Esophagus squamous epithelium (tissue), 5 donors: ENCODE results near the gene FTCD. TPM values are rescaled to one million over a fixed set of nuclear protein-coding genes. Genes with fewer than 3 reads are reported as not detected.
"Not testable (repeated sequence)": the region's sequence is repeated elsewhere in the genome, so short reads cannot be mapped to it uniquely, and the experiment has no call there.

Source experiments
- DNase-seq: peaks from one replicate; lab custom pipeline; 2025; lab: John Stamatoyannopoulos, UW
- H3K27ac ChIP-seq, 4 donors: fragments of 200-600 bp; sonication (generic); one replicate each; pipeline ENCODE4 v1.5.1; 2016 to 2019; ENCODE audit warnings: mild to moderate bottlenecking in 1 of 4
- H3K27me3 ChIP-seq, 4 donors: fragments of 200-600 bp; sonication (generic); 1 replicate in 3 of 4; 2 replicates in 1 of 4; pipeline versions ENCODE4 v1.5.1 to v1.6.0; 2017 to 2021; ENCODE audit warnings: antibody characterized with exemption in 1 of 4
- H3K36me3 ChIP-seq, 3 donors: fragments of 200-600 bp; sonication (generic); one replicate each; pipeline ENCODE4 v1.5.1; 2016 to 2019
- H3K4me1 ChIP-seq, 3 donors: fragments of 200-600 bp; sonication (generic); one replicate each; pipeline ENCODE4 v1.5.1; 2017 to 2019
- H3K4me3 ChIP-seq, 4 donors: fragments of 200-600 bp; sonication (generic); 1 replicate in 3 of 4; 2 replicates in 1 of 4; pipeline ENCODE4 v1.5.1; 2016 to 2019; ENCODE audit warnings: mild to moderate bottlenecking in 2 of 4, moderate library complexity in 1 of 4
- H3K9me3 ChIP-seq, 3 donors: fragments of 200-600 bp; sonication (generic); one replicate each; pipeline ENCODE4 v1.5.1; 2016 to 2019
- POLR2A ChIP-seq, 4 donors: fragments of 450-650 bp; IDR thresholded peaks; one replicate each; pipeline ENCODE4 v1.6.1; 2017; ENCODE audit warnings: antibody characterized with exemption in 4 of 4, mild to moderate bottlenecking in 4 of 4, moderate library complexity in 3 of 4
- WGBS, 2 donors: methylation state at CpG; one replicate each; pipeline ENCODE4 v1.1.5; 2018; 5-methylcytosine and 5-hydroxymethylcytosine counted together
- intact Hi-C: fragments of 100-400 bp; cut with DNase I; formaldehyde crosslinking; loops from one replicate; pipeline ENCODE4 v1.15.0; 2022
- total RNA-seq, 4 donors: library from RNA; depleted of rRNA; stranded (reverse); fragments of >200 nt; gene quantifications; one replicate each; pipeline ENCODE4 v1.1.0, GENCODE V29; 2016
- TF ChIP-seq, protein P1 (sequence below), 6 experiments: fragments of 450-650 bp in 4 of 6; fragments of 200-600 bp in 2 of 6; sonication (generic) in 2 of 6; IDR thresholded peaks; one replicate each; pipeline ENCODE4 v1.5.1; 2016 to 2019; ENCODE audit warnings: antibody characterized with exemption in 6 of 6, mild to moderate bottlenecking in 4 of 6, moderate library complexity in 4 of 6
- donor health status: DM: yes; HTN: yes; CAD: no.

Gene FTCD
- total RNA-seq, 4 donors from 2014 or later, result not detected

GRCh38 chr21:46180079-46180722, 24.8 kb upstream of the FTCD start:
- H3K4me3 ChIP-seq, result no peak overlapping the region
- TF ChIP-seq, protein P1, sequence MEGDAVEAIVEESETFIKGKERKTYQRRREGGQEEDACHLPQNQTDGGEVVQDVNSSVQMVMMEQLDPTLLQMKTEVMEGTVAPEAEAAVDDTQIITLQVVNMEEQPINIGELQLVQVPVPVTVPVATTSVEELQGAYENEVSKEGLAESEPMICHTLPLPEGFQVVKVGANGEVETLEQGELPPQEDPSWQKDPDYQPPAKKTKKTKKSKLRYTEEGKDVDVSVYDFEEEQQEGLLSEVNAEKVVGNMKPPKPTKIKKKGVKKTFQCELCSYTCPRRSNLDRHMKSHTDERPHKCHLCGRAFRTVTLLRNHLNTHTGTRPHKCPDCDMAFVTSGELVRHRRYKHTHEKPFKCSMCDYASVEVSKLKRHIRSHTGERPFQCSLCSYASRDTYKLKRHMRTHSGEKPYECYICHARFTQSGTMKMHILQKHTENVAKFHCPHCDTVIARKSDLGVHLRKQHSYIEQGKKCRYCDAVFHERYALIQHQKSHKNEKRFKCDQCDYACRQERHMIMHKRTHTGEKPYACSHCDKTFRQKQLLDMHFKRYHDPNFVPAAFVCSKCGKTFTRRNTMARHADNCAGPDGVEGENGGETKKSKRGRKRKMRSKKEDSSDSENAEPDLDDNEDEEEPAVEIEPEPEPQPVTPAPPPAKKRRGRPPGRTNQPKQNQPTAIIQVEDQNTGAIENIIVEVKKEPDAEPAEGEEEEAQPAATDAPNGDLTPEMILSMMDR (IDR thresholded peaks at IDR 0.05), result no peak
- no peak for TF ChIP-seq POLR2A (IDR thresholded peaks at IDR 0.05)
- H3K9me3 ChIP-seq, result peaks cover 0 to 3% (median 0%) of the 10 kb centered on the region in 3 donors
- DNase-seq, result no peak
- H3K4me1 ChIP-seq, result peaks cover 0 to 5% (median 0%) of the 10 kb centered on the region in 3 donors
- intact Hi-C loops, result no loop called here
- no peak overlapping the region for H3K27ac ChIP-seq
- no peaks in the 10 kb centered on the region for H3K36me3 ChIP-seq
- no peaks in the 10 kb centered on the region for H3K27me3 ChIP-seq
- 57 to 78% methylated on average over 11 to 22 of the region's 24 CpGs for WGBS, 2 donors

GRCh38 chr21:46179708-46180078, 24.3 kb upstream of the FTCD start:
- peaks cover 0 to 5% (median 0%) of the 10 kb centered on the region in 3 donors for H3K4me1 ChIP-seq
- intact Hi-C loops, result no loop called here
- no peak for TF ChIP-seq POLR2A (IDR thresholded peaks at IDR 0.05)
- TF ChIP-seq, protein P1 (IDR thresholded peaks at IDR 0.05), result no peak
- no peaks in the 10 kb centered on the region for H3K27me3 ChIP-seq
- H3K4me3 ChIP-seq, result no peak overlapping the region
- no peaks in the 10 kb centered on the region for H3K36me3 ChIP-seq
- no peak for DNase-seq
- H3K27ac ChIP-seq, result no peak overlapping the region
- WGBS, 2 donors, result 84 to 89% methylated on average over 7 to 12 of the region's 17 CpGs
- H3K9me3 ChIP-seq, result peaks cover 0 to 3% (median 0%) of the 10 kb centered on the region in 3 donors

DNA sequence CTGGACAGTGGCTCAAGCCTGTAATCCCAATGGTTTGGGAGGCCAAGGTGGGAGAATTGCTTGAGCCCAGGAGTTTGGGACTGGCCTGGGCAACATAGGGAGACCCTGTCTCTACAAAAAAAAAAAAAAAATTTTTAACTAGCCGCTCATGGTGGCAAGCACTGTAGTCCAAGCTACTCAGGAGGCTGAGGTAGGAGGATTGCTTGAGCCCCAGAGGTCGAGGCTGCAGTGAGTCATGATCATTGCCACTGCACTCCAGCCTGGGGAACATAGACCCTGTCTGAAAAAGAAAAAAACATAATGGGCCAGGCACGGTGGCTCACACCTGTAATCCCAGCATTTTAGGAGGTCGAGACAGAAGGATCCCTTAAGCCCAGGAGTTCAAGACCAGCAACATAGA, 23.6 kb upstream of the FTCD start:
- Histone ChIP-seq H3K4me3 (no peak overlapping the region), H3K27me3 (no peaks in the 10 kb centered on the region), H3K9me3 (peaks cover 0 to 4% (median 3%) of the 10 kb centered on the region in 3 donors), H3K27ac (no peak overlapping the region), H3K36me3 (no peaks in the 10 kb centered on the region), H3K4me1 (peaks cover 0 to 5% (median 0%) of the 10 kb centered on the region in 3 donors)
- 83 to 88% methylated on average over 4 of the region's 4 CpGs for WGBS, 2 donors
- intact Hi-C loops, result no loop called here
- no peak for TF ChIP-seq POLR2A (IDR thresholded peaks at IDR 0.05)
- TF ChIP-seq, protein P1 (IDR thresholded peaks at IDR 0.05), result no peak
- DNase-seq, result no peak

GRCh38 chr21:46176443-46177129, 21.2 kb upstream of the FTCD start:
- 87% methylated on average over 3 of the region's 3 CpGs for WGBS, 2 donors
- H3K36me3 ChIP-seq, intact Hi-C loops, H3K4me1 ChIP-seq, DNase-seq, H3K9me3 ChIP-seq, H3K27ac ChIP-seq, H3K4me3 ChIP-seq: not testable (repeated sequence)
- H3K27me3 ChIP-seq, result peaks cover 0 to 12% (median 0%) of the 10 kb centered on the region in 4 donors

- no peaks in the 10 kb centered on the region for H3K4me1 ChIP-seq
- intact Hi-C loops, result no loop called here
- TF ChIP-seq, protein P1 (IDR thresholded peaks at IDR 0.05), result no peak
- no peak for TF ChIP-seq POLR2A (IDR thresholded peaks at IDR 0.05)
- no peaks in the 10 kb centered on the region for H3K36me3 ChIP-seq
- no peak for DNase-seq
- peaks cover 0 to 4% (median 3%) of the 10 kb centered on the region in 3 donors for H3K9me3 ChIP-seq
- H3K27me3 ChIP-seq, result peaks cover 0 to 12% (median 0%) of the 10 kb centered on the region in 4 donors
- H3K27ac ChIP-seq, result no peak overlapping the region
- H3K4me3 ChIP-seq, result no peak overlapping the region
- WGBS, 2 donors, result 100% methylated on average over 1 of the region's 1 CpG
Measured at GRCh38 chr21:46173573-46173972, 18.2 kb upstream of the FTCD start.
